NCI-H2196 treated with DMSO at 0.1 percent for 48 hours (cell line): ENCODE measurements around the gene MYOCD.

ENCODE experiments used
- DNase-seq: peaks from one replicate; lab custom pipeline; 2025; ENCODE audit not compliant: unreplicated experiment; lab: John Stamatoyannopoulos, UW

MYOCD gene

DNA sequence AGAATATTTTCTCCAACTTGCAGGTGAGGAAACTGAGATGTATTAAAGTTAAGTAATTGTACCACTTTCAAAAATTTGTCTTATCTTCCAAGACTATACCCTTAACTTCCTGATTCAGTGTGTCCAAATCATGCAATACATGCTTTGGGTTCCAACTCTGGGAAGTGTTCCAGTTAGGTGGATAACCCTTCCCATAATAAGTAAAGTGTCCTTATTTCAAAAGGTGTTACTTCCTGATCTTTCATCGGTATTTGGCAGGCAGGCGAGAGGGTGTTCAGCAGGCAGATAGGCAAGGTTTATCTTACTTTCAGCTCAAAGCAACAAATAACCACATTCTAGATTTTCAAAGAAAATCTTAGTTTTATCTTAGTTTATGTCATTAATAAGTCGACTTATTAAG is 77.4 kb downstream of the MYOCD start:
- DNase-seq, result no peak

DNA sequence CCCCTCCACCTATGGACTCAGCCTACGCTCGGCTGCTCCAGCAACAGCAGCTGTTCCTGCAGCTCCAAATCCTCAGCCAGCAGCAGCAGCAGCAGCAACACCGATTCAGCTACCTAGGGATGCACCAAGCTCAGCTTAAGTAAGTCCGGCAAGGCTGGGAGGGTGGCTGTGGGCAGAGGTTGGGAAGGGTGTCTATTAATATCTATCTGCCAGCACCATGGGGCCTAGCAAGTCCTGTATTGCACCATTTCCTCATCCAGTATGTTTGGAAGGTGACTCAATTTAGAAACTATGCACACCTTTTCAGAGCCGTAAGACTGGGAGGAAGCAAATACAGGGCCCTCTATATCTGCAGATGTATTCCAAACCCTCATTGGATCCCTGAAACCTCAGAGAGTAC is 78.6 kb downstream of the MYOCD start:
- DNase-seq, result no peak

- no peak for DNase-seq
Observed at GRCh38 chr17:12744786-12745185, 79.1 kb downstream of the MYOCD start.

DNA sequence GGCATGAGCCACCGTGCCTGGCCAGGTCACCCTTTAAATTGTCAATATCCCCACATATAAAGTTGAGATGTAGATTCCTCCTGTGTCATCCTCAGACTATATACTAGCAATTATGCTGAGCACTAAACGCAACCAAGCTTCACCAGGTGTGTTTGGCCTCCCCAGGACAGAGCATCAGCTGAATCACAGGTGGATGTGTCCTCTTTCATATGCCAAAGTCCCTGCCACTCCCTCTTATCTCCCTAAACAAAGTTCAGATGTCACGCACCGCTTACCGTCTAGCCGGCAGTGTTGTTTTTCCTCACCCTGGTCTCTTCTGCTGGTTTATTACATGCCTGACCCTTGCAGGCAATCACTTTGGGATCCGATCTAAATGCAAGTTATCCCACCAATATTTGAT is 79.8 kb downstream of the MYOCD start:
- no peak for DNase-seq

DNA sequence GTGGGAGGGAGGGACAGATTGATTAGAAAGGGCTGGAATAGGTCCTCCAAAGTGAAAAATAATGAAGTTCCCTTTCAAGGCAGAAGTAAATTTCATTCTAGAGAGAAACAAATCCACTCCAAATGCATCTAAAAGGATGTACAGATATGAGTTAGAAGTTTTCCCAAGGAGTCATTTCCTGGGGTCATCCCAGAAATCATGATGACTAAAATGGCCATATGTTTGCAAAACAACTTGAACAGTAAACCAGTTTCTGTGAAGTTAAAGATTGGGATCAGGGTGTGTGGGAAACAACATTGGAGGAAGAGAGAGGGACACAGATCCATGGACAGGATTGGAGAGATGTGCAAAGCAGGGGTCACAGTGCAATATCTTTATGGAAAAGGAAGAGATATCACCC is 91.1 kb downstream of the MYOCD start:
- no peak for DNase-seq

DNA sequence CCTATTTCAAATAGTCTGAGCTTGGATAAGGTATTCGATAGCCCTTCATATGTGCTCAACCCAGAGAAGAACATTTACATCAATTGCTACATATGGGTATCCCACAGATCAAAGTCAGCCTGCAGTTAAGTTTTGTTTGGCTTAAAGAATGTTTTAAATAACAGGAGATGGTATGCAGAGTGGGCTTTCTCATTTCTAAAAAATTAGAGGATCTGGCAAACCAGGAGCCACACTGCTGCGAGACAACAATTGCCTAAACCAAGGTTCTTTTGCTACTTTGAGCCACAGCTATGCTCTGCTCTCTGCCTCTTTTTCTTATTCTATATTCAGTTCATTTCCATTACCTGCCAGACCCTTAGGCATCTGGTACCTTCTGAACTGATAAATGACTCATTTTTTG is 93.4 kb downstream of the MYOCD start:
- DNase-seq, result no peak

DNA sequence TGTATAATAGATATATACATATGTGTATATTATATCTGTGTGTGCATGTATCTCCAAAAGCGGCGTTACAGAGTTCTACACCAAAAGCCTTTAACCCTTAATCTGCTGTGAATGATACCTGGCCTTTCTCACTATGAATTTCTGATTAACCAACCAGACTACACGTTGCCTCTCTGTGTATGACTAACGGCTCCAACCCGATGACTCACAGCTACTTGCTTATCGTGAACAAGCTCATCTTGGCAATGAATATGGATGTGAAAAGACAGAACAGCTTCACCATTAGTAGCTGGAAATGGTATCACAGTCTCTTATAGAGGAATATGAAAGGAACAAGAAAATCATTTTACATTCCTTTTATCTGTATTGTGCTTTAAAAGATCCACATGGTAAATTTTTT is 99.9 kb downstream of the MYOCD start:
- no peak for DNase-seq

DNA sequence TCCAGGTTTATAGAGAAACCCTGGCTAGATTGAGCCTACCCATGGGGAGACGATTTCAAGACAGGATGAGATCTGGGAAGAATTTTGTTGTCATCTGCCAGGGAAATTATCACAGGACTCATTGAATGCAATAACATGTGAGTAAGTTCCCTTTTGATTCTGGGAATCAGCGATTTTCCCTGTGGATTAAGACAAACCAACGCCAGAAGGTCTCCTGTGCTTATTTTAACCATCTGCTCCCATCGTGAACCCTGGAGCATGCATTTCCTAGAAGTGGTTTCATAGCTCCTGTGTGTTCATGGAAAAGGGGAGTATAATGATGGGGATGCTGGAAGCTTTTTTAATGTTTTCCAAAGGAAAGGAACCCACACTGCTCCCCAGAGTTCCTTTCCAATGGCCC is 102.6 kb downstream of the MYOCD start:
- no peak for DNase-seq

GRCh38 chr17:12769981-12770380 is 104.3 kb downstream of the MYOCD start:
- no peak for DNase-seq

DNA sequence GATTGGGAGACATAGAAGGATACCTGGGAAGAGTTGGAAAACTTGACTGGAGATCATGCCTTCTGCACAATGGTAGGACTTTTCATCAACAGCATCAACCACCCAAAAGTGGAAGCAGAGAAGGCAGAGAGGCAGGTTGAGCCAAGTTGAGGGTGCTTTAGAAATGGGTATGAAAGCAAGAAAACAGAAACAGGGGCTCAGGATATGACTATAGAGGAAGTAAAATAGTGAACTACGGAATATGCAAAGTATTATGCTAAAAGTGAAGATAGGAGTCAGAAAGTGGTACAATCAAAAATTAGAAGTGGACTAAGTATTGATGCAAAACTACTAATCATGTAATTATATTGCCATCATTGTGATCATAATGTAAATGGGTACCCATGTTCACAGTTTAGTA is 107.5 kb downstream of the MYOCD start:
- DNase-seq, result no peak

DNA sequence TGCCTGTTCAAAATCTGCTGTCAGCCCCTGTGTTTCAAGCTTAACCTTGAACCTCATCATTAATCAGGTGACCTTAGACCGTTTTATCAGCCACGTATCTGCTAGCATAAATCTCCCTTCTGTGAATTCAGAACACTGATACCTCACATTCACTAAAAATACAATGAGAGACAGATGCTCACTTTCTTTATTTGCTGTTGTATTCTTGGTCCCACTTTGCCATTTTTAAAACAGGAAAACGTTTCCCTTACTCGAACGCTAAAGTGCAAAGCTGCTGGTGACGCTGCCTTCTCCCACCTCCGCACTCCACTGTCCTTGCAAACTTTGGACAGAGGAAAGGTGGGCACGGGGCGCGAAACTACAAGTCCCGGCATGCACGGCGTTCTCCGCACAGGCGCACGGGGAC is 123.4 kb downstream of the MYOCD start:
- no peak for DNase-seq

DNA sequence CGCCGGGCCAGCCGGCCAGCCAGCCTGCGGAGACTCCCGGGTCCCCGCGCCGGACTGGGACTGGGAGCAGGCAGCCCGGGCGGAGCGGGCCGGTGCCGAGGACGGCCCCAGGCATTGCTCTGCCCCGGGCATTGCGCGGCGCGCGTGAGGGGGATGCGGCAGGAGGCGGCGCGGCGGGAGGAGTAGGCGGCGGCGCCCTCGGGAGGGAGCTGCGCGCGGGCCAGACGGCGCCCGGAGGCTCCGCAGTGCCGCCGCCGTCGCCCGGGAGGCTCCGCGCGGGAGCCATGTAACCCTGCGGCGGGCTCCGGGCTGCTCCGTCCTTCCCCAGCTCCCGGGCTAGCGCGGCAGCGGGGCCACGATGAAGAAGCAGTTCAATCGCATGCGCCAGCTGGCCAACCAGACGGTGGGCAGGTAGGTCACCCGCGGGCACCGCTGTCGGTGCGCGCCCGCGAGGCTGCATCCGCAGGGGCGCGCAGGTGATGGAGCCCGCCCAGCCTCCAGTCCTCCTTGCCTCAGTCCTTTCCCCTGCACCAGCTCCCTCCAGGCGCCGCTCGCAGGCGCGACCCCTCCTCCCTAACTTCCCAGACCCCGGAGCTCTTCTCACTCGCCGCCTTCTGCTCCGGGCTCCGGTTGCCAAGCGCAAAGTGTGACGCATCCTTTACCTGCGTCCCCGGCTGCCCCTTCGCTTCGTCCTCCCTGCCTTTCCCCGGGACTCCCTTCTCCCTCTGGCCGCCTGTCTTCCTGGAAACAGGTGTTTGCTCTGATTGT is 124.0 kb downstream of the MYOCD start, which contains the start of gene ARHGAP44:
Gene ARHGAP44, plus strand, starts transcription at position 18 of the 768 bp plus-strand sequence. Its CDS starts 341 bp downstream, at position 359.
- DNase-seq, result no peak

- no peak for DNase-seq
Observed at GRCh38 chr17:12790249-12791106, 124.8 kb downstream of the MYOCD start.

GRCh38 chr17:12794919-12795532 is 129.3 kb downstream of the MYOCD start:
- no peak for DNase-seq

GRCh38 chr17:12800855-12801365 is 135.2 kb downstream of the MYOCD start:
- DNase-seq, result no peak

DNA sequence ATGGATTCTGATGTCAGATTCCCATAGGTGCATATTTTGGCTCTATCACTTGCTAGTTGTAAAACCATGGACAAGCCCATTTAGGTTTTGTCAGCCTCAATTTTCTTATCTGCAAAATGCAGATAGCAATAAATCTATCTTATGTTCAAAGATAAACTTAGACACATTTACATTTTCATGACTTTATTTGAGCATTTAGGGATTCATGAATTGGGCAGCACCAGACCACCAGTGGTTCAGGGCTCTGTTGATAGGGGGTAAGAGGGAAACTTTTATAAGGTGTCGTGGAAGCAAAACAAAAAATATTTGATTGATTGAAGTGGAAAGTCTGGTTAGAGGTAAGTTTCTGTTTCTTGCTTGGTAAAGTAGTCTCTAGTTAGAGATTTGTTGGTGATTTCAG is 140.9 kb downstream of the MYOCD start:
- no peak for DNase-seq

- DNase-seq, result no peak
Observed at GRCh38 chr17:12808723-12809122, 143.0 kb downstream of the MYOCD start.

DNA sequence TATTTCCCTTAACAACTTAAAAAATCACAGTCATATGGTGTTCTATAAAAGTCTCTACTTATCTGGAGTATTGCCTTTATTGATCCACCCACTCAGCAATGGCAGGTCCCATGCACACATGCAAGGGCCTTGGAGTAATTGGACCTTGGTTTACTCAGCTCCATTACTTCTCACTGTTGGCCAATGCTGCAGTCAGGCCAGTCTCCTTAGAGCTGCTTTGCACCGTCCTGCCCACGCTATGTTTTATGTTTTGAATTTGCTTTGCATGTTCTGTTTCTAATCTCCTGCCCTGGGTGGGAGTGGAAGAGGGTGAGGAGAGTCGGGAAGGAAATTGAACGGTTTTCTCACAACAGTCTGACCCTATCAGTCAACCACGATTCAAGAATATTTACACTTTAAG is 147.2 kb downstream of the MYOCD start:
- DNase-seq, result no peak

DNA sequence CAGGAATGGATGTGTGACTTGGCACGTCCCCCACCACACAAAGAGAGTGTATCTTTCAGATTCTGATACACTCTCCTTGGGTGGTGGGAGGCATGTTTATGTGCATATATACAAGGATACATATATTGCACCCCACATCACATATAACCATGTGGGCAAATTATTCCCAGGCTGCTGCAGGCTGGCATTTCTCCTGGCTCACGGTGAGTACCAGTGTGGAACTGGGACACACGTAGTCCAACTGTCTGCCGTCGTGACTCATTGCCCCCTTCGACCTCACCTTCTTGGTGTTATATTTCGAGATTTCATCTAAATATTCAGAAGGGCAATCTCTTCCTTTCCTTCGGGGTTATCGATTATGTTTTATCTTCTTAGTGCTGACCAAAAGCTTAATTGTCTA is 148.0 kb downstream of the MYOCD start:
- no peak for DNase-seq

- DNase-seq, result no peak
Observed at GRCh38 chr17:12814718-12815117, 149.0 kb downstream of the MYOCD start.

GRCh38 chr17:12815642-12816141 is 150.0 kb downstream of the MYOCD start:
- no peak for DNase-seq
